AG08395 (cell line): Measurements from ENCODE around the gene DOCK4.
A peak's percentile ranks its signal among the peaks of the same experiment; 100 is the strongest.

Source experiments
- DNase-seq: peaks from one replicate; pipeline ENCODE4 v3.0.0; 2012; ENCODE audit warnings: mixed read lengths, low spot score

DOCK4 gene

GRCh38 chr7:111760043-111760442 is 446.2 kb downstream of the DOCK4 start:
- DNase-seq, result no peak

GRCh38 chr7:111758332-111758731 is 447.9 kb downstream of the DOCK4 start:
- DNase-seq, result no peak

GRCh38 chr7:111756687-111757178 is 449.5 kb downstream of the DOCK4 start:
- peak; percentile 41 for DNase-seq

GRCh38 chr7:111755383-111755782 is 450.8 kb downstream of the DOCK4 start:
- DNase-seq, result no peak

- no peak for DNase-seq
Measured at GRCh38 chr7:111753968-111754367, 452.2 kb downstream of the DOCK4 start.

- peak; percentile 60 for DNase-seq
Measured at GRCh38 chr7:111752022-111752582, 454.1 kb downstream of the DOCK4 start.

- DNase-seq, result no peak
Measured at GRCh38 chr7:111750878-111751277, 455.3 kb downstream of the DOCK4 start.

GRCh38 chr7:111750228-111750627 is 456.0 kb downstream of the DOCK4 start:
- DNase-seq, result no peak

- DNase-seq, result no peak
Measured at GRCh38 chr7:111749625-111750024, 456.6 kb downstream of the DOCK4 start.

- DNase-seq, result no peak
Measured at GRCh38 chr7:111747718-111748117, 458.5 kb downstream of the DOCK4 start.

- no peak for DNase-seq
Measured at GRCh38 chr7:111746950-111747349, 459.2 kb downstream of the DOCK4 start.

GRCh38 chr7:111744501-111745155 is 461.6 kb downstream of the DOCK4 start:
- DNase-seq, result peak; percentile 12

- no peak for DNase-seq
Measured at GRCh38 chr7:111743244-111743847, 462.9 kb downstream of the DOCK4 start.

- peak; percentile 72 for DNase-seq
Measured at GRCh38 chr7:111741811-111742240, 464.4 kb downstream of the DOCK4 start.

GRCh38 chr7:111740942-111741341 is 465.3 kb downstream of the DOCK4 start:
- no peak for DNase-seq

- no peak for DNase-seq
Measured at GRCh38 chr7:111736552-111736874, 469.7 kb downstream of the DOCK4 start.

- peak; percentile 83 for DNase-seq
Measured at GRCh38 chr7:111735661-111736551, 470.3 kb downstream of the DOCK4 start.

- no peak for DNase-seq
Measured at GRCh38 chr7:111734954-111735660, 471.1 kb downstream of the DOCK4 start.

- DNase-seq, result no peak
Measured at GRCh38 chr7:111732923-111733322, 473.3 kb downstream of the DOCK4 start.

- peak; percentile 22 for DNase-seq
Measured at GRCh38 chr7:111730476-111731300, 475.5 kb downstream of the DOCK4 start.

GRCh38 chr7:111730057-111730456 is 476.1 kb downstream of the DOCK4 start:
- DNase-seq, result no peak
